GM12865 (cell line): Measurements from ENCODE around the gene BICDL1.
A peak's percentile ranks its signal among the peaks of the same experiment; 100 is the strongest.
"Not testable (repeated sequence)": the region's sequence is repeated elsewhere in the genome, so short reads cannot be mapped to it uniquely, and the experiment has no call there.

ENCODE experiments used
- DNase-seq: peaks from one replicate; pipeline ENCODE4 v3.0.0; 2010; ENCODE audit warnings: low read depth
- H3K4me3 ChIP-seq: 2 replicates; pipeline ENCODE4 v1.5.1; 2011; ENCODE audit warnings: mild to moderate bottlenecking, low read depth, low read length, control low read depth
- TF ChIP-seq, protein P1 (sequence below): IDR thresholded peaks from 2 replicates; pipeline ENCODE4 v1.5.1; 2011; ENCODE audit warnings: low read length, control low read depth, low read depth, inconsistent platforms; ENCODE audit not compliant: insufficient read depth; ENCODE audit errors: missing control alignments

Gene BICDL1

DNA sequence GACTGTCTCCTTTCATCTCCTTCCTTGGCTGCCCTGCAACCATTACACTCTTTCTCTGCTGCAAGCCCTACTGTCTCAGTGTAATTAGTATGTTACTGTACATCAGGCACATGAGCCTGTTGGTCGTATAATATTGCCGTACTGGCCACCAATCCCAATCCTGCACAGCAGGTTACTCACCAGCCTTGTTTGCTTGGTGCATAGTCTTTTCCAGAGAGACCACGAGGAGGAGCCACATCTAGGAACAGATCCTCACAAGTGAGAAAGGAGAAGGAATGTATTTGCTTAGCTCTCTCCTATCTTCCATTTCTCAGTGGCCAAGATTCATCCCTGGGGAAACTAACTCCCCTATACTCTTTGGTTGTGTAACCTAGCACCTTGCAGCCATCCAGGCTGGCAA lies 33.0 kb upstream of the BICDL1 start:
- no peak for DNase-seq
- H3K4me3 ChIP-seq = no peak overlapping the region
- TF ChIP-seq, protein P1, sequence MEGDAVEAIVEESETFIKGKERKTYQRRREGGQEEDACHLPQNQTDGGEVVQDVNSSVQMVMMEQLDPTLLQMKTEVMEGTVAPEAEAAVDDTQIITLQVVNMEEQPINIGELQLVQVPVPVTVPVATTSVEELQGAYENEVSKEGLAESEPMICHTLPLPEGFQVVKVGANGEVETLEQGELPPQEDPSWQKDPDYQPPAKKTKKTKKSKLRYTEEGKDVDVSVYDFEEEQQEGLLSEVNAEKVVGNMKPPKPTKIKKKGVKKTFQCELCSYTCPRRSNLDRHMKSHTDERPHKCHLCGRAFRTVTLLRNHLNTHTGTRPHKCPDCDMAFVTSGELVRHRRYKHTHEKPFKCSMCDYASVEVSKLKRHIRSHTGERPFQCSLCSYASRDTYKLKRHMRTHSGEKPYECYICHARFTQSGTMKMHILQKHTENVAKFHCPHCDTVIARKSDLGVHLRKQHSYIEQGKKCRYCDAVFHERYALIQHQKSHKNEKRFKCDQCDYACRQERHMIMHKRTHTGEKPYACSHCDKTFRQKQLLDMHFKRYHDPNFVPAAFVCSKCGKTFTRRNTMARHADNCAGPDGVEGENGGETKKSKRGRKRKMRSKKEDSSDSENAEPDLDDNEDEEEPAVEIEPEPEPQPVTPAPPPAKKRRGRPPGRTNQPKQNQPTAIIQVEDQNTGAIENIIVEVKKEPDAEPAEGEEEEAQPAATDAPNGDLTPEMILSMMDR = no peak

DNA sequence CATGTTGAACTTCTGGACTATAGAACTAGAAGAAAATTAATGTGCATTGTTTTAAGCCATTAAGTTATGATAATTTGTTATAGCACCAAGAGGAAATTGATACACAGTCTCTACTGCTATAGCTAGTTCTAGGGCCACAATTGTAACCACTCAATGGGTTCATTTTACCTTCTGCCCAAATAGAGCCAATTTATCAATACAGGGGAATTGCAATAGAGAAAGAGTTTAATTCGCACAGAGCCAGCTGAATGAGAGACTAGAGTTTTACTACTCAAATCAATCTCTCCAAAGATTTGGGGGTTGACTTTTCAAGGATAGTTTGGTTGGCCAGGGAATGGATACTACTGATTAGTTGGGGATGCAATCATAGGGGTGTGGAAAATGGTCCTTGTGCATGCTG lies 31.9 kb upstream of the BICDL1 start:
- no peak overlapping the region for H3K4me3 ChIP-seq
- TF ChIP-seq, protein P1 = no peak
- DNase-seq = no peak

DNA sequence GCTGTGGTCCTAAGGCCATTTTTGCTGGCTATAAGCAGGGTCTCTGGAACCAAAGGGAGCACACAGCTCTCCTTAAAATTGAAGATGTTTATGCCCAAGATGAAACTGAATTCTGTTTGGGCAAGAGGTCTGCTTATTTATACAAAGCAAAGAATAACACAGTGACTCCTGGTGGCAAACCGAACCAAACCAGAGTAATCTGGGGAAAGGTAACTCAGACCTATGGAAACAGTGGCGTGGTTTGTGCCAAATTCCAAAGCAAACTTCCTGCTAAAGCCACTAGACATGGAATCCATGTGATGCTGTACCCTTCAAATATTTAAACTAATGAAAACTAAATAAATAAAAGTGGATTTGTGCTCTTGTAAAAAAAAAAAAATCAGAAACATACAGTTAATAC lies 29.6 kb upstream of the BICDL1 start:
- no peak for DNase-seq
- TF ChIP-seq, protein P1 = no peak
- no peak overlapping the region for H3K4me3 ChIP-seq

DNA sequence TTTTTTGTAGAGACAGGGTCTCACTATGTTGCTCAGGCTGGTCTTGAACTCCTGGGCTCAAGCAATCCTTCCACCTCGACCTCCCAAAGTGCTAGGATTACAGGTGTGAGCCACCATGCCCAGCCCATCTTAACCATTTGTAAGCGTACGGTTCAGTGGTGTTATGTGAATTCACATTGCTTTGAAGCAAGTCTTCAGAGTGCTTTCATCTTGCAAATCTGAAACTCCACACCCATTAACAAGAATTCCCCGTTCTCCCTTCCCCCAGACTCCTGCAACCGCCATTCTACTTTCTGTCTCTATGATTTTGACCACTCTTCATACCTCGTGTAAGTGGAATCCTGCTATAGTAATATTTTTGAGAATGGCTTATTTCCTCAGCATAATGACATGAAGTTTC lies 24.9 kb upstream of the BICDL1 start:
- DNase-seq = peak; percentile 74
- TF ChIP-seq, protein P1 = no peak
- H3K4me3 ChIP-seq = no peak overlapping the region

DNA sequence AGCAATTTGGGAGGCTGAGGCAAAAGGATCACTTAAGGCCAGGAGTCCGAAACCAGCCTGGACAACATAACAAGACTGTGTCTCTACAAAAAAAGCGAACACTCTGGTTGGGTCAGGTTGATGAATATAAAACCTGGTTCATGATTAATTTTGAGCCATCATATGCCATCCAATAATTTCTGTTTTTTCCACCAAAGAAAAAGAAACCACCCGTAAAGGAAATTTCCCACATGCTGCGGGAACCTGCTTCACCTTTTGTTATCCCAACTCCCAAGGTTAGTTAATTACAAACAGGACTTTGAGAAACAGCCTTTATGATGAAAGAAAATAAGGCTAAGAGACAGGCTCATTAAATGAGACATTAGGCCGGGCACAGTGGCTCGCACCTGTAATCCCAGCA lies 24.1 kb upstream of the BICDL1 start:
- DNase-seq = no peak
- TF ChIP-seq, protein P1 = no peak
- no peak overlapping the region for H3K4me3 ChIP-seq

DNA sequence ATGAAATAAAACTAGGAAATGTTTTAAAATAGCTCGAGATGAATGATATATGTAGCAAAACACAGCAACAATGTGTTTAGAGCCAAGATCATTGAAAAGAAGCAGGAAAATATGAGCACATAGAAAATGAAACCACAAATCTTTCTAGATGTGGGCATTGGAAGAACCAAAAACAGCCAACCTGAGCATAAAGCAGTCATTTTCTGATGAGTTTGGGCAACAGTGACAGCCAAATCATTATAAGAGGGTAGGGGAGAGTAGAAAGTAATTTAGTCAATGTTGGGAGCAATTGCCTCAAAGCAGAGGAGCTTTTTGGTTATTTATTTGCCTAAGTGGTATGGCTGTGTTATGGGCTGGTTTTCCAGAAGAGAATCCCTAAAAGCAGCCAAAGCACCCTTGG lies 8.8 kb upstream of the BICDL1 start:
- no peak overlapping the region for H3K4me3 ChIP-seq
- TF ChIP-seq, protein P1 = no peak
- no peak for DNase-seq

DNA sequence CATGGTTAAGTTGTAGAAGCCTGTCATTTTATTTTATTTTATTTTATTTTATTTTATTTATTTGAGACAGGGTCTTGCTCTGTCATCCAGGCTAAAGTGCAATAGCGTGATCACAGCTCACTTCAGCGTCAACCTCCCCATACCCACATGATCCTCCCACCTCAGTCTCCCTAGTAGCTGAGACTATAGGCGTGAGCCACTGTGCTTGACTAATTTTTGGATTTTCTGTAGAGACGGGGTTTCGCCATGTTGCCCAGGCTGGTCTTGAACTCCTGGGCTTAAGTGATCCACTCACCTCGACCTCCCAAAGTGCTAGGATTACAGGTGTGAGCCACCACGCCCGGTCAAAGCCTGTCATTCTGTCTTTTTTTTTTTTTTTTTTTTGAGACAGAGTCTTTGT lies 8.3 kb upstream of the BICDL1 start:
- DNase-seq, H3K4me3 ChIP-seq: not testable (repeated sequence)

DNA sequence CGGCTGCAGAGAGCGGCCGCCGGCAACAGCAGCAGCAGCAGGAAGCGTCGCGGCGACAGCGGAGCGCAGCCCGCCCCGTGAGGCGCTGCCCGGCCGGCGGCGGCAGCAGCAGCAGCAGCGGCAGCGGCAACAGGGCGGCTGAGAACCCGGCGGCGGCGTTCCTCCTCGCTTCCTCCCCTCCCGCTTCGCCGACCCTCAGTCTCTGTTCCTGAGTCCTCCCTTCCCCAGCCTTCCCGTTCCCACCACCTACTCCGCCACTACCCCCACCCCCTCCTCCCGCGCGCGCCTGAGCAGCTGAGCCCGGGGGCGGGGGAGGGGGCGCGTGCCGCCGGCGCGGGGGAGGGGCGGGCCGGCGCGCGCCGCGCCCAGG lies 310 bp downstream of the BICDL1 start:
- peak overlapping the region; percentile 54 for H3K4me3 ChIP-seq
- no peak for DNase-seq
- TF ChIP-seq, protein P1 = no peak
